COLO829 (cell line): ENCODE data around the gene RAB5B.
A peak's percentile ranks its signal among the peaks of the same experiment; 100 is the strongest.
"Not testable (repeated sequence)": the region's sequence is repeated elsewhere in the genome, so short reads cannot be mapped to it uniquely, and the experiment has no call there.

Source experiments
- DNase-seq: peaks from one replicate; pipeline ENCODE4 v3.0.0; 2012; ENCODE audit warnings: low spot score

RAB5B gene

GRCh38 chr12:55942055-55942454, 31.8 kb upstream of the RAB5B start:
- no peak for DNase-seq

- DNase-seq = no peak
Measured at GRCh38 chr12:55942577-55943136, 31.2 kb upstream of the RAB5B start.

GRCh38 chr12:55946553-55946952, 27.3 kb upstream of the RAB5B start:
- no peak for DNase-seq

DNA sequence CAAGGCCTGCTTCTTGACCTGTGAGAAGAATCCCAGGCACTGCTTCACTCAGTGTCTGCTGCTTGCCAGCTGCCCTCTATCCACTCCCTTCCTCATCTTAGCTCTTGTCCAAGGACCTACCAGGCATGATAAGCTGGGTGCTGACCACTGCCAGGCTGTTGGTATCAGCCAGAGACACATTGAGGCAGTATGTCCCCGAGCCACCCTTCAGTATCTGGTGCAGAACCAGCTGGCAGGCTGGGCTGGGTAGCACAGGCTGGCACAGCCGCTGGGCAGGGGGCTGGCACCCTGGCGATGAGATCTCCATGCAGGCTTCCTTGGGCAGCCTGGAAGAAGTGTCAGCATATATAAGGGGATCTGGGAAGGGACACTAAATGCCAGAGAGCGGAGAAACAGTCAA, 18.5 kb upstream of the RAB5B start:
- no peak for DNase-seq

DNA sequence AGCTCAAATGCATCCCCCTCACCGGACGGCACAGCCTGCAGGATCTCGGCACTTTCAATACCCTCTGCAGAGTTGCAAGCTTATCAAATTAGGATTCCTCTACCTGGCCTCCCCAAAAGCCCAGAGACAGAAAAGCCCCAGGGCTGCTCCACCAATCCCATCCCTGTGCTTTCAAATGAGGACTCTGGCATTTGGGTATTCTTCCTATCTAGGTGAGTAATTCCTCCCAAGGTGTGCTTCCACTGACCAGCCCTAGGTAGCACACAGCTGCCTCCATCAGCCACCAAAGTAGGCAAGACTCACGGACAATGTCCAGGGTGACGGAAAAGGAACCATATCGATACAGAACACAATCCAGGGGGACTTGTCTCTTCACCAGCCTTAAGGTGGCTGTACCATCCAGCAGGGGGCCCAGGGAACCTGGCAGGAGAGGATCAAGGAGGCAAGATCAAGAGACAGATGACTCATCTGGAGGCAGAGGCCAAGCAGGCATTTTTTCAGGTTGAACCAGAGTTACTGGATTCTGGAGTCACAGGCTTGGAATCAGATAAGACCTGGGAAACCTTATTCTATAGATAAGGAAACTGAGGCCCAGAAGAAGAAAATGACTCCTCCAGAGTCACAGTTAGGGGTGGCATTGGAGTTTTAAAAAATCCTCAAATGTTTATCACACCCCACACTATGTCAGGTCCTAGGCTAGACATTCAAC, 17.9 kb upstream of the RAB5B start:
- DNase-seq = no peak

GRCh38 chr12:55957106-55957859, 16.6 kb upstream of the RAB5B start:
- DNase-seq = no peak

DNA sequence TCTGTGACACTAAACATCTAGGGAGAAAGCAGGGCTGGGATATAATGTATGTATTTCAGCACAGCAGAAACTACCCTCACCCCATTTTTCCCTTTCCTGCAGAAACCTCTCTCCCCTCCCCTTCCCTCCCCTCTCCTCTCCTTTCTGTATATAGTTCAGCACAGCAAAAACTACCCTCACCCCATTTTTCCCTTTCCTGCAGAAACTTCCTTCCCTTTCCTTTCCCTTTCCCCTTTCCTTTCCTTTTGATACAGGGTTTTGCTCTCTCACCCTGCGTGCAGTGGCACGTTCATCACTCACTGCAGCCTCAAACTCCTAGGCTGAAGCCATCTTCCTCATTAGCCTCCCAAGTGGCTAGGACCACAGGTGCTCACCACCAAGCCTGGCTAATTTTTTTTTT, 10.1 kb upstream of the RAB5B start:
- DNase-seq = no peak

DNA sequence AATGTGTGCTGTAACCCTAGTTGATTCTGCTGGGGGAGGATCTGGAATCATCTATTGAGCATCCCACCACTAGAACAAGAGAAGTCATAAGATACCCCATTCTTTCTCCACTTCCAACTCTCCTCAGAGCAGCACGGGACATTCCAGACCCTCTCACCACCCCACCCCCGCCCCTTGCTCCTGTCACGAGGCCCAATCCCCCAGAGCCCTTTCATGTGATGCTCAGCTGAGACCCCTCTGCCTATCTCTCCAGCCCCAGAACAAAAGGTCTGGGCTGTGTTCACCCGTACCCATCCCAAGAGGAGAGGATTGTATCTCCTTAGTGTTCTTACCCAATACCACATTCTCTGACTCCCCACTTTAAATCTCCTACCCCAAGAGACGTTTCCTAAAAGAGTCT, 8.6 kb upstream of the RAB5B start:
- DNase-seq = no peak

GRCh38 chr12:55965941-55966407, 7.9 kb upstream of the RAB5B start, which contains the start of gene PMEL:
Gene PMEL, minus strand, starts transcription at chr12:55966042. Its CDS starts 31 bp downstream, at chr12:55966011.
- DNase-seq = no peak

DNA sequence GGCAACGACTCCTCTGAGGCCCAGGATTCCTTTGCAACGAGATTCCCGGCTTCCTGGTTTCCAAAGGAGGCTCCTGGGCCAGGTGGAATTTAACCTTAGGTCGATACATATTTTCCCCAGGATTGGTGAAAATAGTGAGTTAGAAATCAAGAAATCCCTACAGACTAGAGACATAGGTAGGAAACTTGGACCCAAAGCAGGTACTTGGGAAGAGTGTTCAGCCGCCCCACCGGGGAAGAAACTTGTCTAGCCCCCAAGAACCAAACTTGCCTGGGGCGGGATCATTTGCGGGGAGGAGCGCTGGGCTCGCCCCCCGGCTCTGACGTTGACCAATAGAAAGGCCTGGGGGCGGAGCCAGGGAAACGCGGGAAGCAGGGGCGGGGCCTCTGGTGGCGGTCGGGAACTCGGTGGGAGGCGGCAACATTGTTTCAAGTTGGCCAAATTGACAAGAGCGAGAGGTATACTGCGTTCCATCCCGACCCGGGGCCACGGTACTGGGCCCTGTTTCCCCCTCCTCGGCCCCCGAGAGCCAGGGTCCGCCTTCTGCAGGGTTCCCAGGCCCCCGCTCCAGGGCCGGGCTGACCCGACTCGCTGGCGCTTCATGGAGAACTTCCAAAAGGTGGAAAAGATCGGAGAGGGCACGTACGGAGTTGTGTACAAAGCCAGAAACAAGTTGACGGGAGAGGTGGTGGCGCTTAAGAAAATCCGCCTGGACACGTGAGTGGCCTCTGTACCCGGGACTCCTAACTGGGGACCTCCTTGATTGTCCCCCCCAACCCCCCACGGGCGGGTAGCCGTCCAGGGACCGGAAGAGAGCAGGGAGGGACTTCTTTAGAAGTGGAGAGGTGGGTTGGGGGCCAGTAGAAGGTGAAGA, 7.2 kb upstream of the RAB5B start, which contains the start of gene CDK2:
TSS of gene CDK2 (plus strand) at position 423 of the 874 bp plus-strand sequence. CDS start at position 602, 179 bp downstream.
- peak; percentile 86 for DNase-seq

GRCh38 chr12:55969356-55969755, 4.5 kb upstream of the RAB5B start:
- DNase-seq = no peak

GRCh38 chr12:55970775-55971174, 3.1 kb upstream of the RAB5B start:
- peak; percentile 71 for DNase-seq

- no peak for DNase-seq
Measured at GRCh38 chr12:55972042-55972441, 1.8 kb upstream of the RAB5B start.

GRCh38 chr12:55972456-55972855, 1.4 kb upstream of the RAB5B start:
- DNase-seq = no peak

- DNase-seq = no peak
Measured at GRCh38 chr12:55972911-55973598, 823 bp upstream of the RAB5B start.

GRCh38 chr12:55974308-55974730, 441 bp downstream of the RAB5B start:
- DNase-seq = no peak

DNA sequence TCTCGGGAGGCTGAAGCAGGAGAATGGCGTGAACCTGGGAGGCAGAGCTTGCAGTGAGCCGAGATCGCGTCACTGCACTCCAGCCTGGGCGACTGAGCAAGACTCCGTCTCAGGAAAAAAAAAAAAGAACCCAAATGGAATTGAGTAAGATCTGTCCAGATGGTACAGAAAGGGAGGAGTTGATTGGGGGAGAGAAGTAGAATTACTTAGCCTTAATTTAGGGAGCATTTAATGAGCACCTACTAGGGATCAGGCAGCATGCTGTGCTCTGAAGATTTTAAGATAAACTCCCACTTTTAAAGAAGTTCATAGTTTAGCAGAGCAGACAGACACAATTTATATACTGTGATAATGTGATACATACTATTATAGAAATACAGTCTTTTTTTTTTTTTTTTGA, 4.5 kb downstream of the RAB5B start:
- DNase-seq = no peak

DNA sequence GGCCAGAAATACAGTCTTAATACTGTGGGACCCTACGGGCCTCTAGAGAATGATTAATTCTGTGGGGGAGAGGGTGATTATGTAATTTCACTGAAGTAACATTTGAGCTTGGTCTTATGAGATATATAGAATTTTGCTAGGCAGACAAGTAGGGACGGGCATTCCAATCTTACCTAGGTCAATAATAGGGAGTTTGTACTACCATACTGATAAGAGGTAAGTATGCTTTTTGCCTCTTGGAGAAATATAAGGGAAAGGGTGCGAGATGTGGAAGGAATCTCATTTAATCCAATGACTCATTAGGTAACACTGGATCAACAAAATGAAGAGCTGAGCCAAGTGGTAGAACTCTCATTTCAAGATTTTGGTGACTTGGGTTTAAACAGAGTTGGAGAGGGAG, 5.2 kb downstream of the RAB5B start:
- no peak for DNase-seq

- DNase-seq = not testable (repeated sequence)
Measured at GRCh38 chr12:55981882-55982281, 8.0 kb downstream of the RAB5B start.

DNA sequence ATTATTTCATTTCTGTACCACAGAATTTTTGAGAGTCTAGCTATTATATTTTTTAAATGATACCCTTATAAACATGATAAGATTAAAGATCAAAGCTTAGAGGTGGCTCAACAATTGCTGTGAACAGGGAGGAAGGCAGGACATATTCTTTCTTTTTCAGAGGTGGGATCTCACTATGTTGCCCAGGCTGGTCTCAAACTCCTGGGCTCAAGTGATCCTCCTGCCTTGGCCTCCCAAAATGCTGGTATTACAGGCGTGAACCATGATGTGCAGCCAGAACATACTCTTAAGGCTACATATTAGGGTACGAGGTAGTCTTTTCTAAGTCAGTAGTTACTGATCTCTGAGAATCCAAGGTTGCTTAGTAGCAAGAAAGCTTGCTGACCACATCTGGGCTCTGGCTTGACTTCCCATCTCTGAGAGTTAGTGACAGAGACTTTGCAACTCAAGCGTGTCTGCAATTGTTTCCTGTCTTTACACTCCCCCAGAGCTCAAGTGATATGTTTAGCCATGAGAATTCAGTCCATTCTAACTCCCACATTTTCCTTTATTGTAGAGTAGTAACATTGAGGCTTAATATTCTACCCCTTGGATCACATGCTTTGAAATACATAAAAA, 8.6 kb downstream of the RAB5B start:
- DNase-seq = no peak
